H9 (cell line): ENCODE data around the gene PGLYRP2. TPM values are rescaled to one million over a fixed set of nuclear protein-coding genes. Genes with fewer than 3 reads are reported as not detected.
"Not testable (repeated sequence)": the region's sequence is repeated elsewhere in the genome, so short reads cannot be mapped to it uniquely, and the experiment has no call there.

Experiments
- DNase-seq: peaks from one replicate; pipeline ENCODE4 v3.0.0-alpha.2; 2017
- H2AFZ ChIP-seq: one replicate; pipeline ENCODE4 v1.6.1; 2013; ENCODE audit warnings: mild to moderate bottlenecking, low read length, control low read depth, moderate library complexity
- H2AK5ac ChIP-seq: 2 replicates; pipeline ENCODE4 v1.6.1; 2013; ENCODE audit warnings: low read length, control low read depth, mixed read lengths; ENCODE audit not compliant: insufficient read length
- H2BK120ac ChIP-seq: one replicate; pipeline ENCODE4 v1.6.1; 2013; ENCODE audit warnings: low read depth, mild to moderate bottlenecking, low read length, control low read depth, inconsistent platforms; ENCODE audit not compliant: poor library complexity, severe bottlenecking
- H2BK12ac ChIP-seq: 2 replicates; pipeline ENCODE4 v1.6.1; 2013; ENCODE audit warnings: low read length, control low read depth, mixed read lengths, low read depth; ENCODE audit not compliant: insufficient read length
- H2BK15ac ChIP-seq: 2 replicates; pipeline ENCODE4 v1.6.1; 2013; ENCODE audit warnings: low read depth, low read length, control low read depth
- H2BK20ac ChIP-seq: one replicate; pipeline ENCODE4 v1.6.1; 2013; ENCODE audit warnings: low read depth, mild to moderate bottlenecking, low read length, control low read depth, inconsistent platforms; ENCODE audit not compliant: poor library complexity, severe bottlenecking
- H2BK5ac ChIP-seq: 2 replicates; pipeline ENCODE4 v1.6.1; 2013; ENCODE audit warnings: low read length, control low read depth, mixed read lengths; ENCODE audit not compliant: insufficient read length
- H3K14ac ChIP-seq: 2 replicates; pipeline ENCODE4 v1.6.1; 2013; ENCODE audit warnings: low read length, control low read depth; ENCODE audit not compliant: insufficient read depth
- H3K18ac ChIP-seq: 2 replicates; pipeline ENCODE4 v1.6.1; 2013; ENCODE audit warnings: low read depth, mild to moderate bottlenecking, mixed read lengths, low read length, control low read depth; ENCODE audit not compliant: insufficient read length
- H3K23ac ChIP-seq: 2 replicates; pipeline ENCODE4 v1.6.1; 2013; ENCODE audit warnings: low read length, control low read depth, mixed read lengths, low read depth; ENCODE audit not compliant: insufficient read length
- H3K23me2 ChIP-seq: 2 replicates; pipeline ENCODE4 v1.6.1; 2013; ENCODE audit warnings: low read depth, mild to moderate bottlenecking, mixed read lengths, low read length, control low read depth; ENCODE audit not compliant: insufficient read length, poor library complexity, severe bottlenecking
- H3K27ac ChIP-seq: 2 replicates; pipeline ENCODE4 v1.5.1; 2013; ENCODE audit warnings: low read length, control low read depth, mixed read lengths, low read depth; ENCODE audit not compliant: insufficient read length
- H3K27me3 ChIP-seq: 2 replicates; pipeline ENCODE4 v1.6.1; 2013; ENCODE audit warnings: low read length, control low read depth, inconsistent platforms; ENCODE audit not compliant: insufficient read depth
- H3K4ac ChIP-seq: 2 replicates; pipeline ENCODE4 v1.6.1; 2013; ENCODE audit warnings: low read depth, mild to moderate bottlenecking, control low read depth, inconsistent platforms, low read length, moderate library complexity
- H3K4me1 ChIP-seq: 2 replicates; pipeline ENCODE4 v1.6.1; 2013; ENCODE audit warnings: low read length, control low read depth, inconsistent platforms; ENCODE audit not compliant: insufficient read depth
- H3K4me2 ChIP-seq: 2 replicates; pipeline ENCODE4 v1.6.1; 2013; ENCODE audit warnings: low read length, control low read depth, mixed read lengths; ENCODE audit not compliant: insufficient read length, insufficient read depth
- H3K56ac ChIP-seq: 2 replicates; pipeline ENCODE4 v1.6.1; 2013; ENCODE audit warnings: low read depth, mild to moderate bottlenecking, mixed read lengths, low read length, control low read depth; ENCODE audit not compliant: insufficient read length
- H3K79me1 ChIP-seq: 2 replicates; pipeline ENCODE4 v1.6.1; 2013; ENCODE audit warnings: low read depth, mild to moderate bottlenecking, moderate library complexity, low read length, control low read depth, inconsistent platforms; ENCODE audit not compliant: insufficient read depth, poor library complexity, severe bottlenecking
- H3K79me2 ChIP-seq: 2 replicates; pipeline ENCODE4 v1.6.1; 2013; ENCODE audit warnings: low read length, control low read depth, inconsistent platforms; ENCODE audit not compliant: insufficient read depth
- H3K9ac ChIP-seq: 2 replicates; pipeline ENCODE4 v1.6.1; 2013; ENCODE audit warnings: low read length, control low read depth, mixed read lengths; ENCODE audit not compliant: insufficient read length; ENCODE audit errors: extremely low read depth
- H3K9me3 ChIP-seq: one replicate; pipeline ENCODE4 v1.6.1; 2013; ENCODE audit warnings: low read depth, low read length, inconsistent platforms; ENCODE audit not compliant: control insufficient read depth
- H3T11ph ChIP-seq: one replicate; pipeline ENCODE4 v1.6.1; 2013; ENCODE audit warnings: mild to moderate bottlenecking, low read length, control low read depth, inconsistent platforms
- H4K20me1 ChIP-seq: one replicate; pipeline ENCODE4 v1.6.1; 2013; ENCODE audit not compliant: control insufficient read depth, insufficient read length, insufficient read depth
- H4K5ac ChIP-seq: 2 replicates; pipeline ENCODE4 v1.6.1; 2013; ENCODE audit warnings: low read depth, mild to moderate bottlenecking, mixed read lengths, low read length, control low read depth; ENCODE audit not compliant: insufficient read length
- H4K8ac ChIP-seq: replicated peaks from 2 replicates; pipeline ENCODE4 v1.6.1; 2013; ENCODE audit warnings: low read length, control low read depth, mixed read lengths, low read depth; ENCODE audit not compliant: insufficient read length
- H4K91ac ChIP-seq: 2 replicates; pipeline ENCODE4 v1.6.1; 2013; ENCODE audit warnings: low read depth, mild to moderate bottlenecking, moderate library complexity, mixed read lengths, low read length, control low read depth; ENCODE audit not compliant: insufficient read length
- H3K27ac Mint-ChIP-seq, 3 experiments: 2 replicates in 2 of 3; 3 replicates in 1 of 3; pipeline ENCODE4 v1.8.0; 2020 to 2021; ENCODE audit warnings: mixed read lengths in 3 of 3, mild to moderate bottlenecking in 1 of 3, moderate library complexity in 1 of 3
- H3K27me3 Mint-ChIP-seq: 2 replicates; pipeline ENCODE4 v1.8.0; 2021; ENCODE audit warnings: low read depth, mild to moderate bottlenecking, moderate library complexity, mixed read lengths
- H3K36me3 Mint-ChIP-seq, 3 experiments: 2 replicates in 2 of 3; 3 replicates in 1 of 3; pipeline ENCODE4 v1.8.0; 2020 to 2021; ENCODE audit warnings: low read depth in 3 of 3, mixed read lengths in 3 of 3; ENCODE audit not compliant: insufficient read depth in 1 of 3
- H3K4me1 Mint-ChIP-seq, 2 experiments: 2 replicates each; pipeline ENCODE4 v1.8.0; 2020; ENCODE audit warnings: mixed read lengths in 2 of 2
- H3K4me3 Mint-ChIP-seq, 2 experiments: 2 replicates in 1 of 2; 3 replicates in 1 of 2; pipeline ENCODE4 v1.8.0; 2020 to 2021; ENCODE audit warnings: mild to moderate bottlenecking in 2 of 2, mixed read lengths in 2 of 2, moderate library complexity in 1 of 2
- H3K9me3 Mint-ChIP-seq, 2 experiments: 2 replicates in 1 of 2; 3 replicates in 1 of 2; pipeline ENCODE4 v1.8.0; 2020; ENCODE audit warnings: mild to moderate bottlenecking in 2 of 2, mixed read lengths in 2 of 2, moderate library complexity in 1 of 2
- WGBS: extraction: QIAGEN DNeasy Blood & Tissue Kit; methylation state at CpG from one replicate; pipeline ENCODE4 v1.1.7; 2013; ENCODE audit warnings: missing lambda C conversion rate, low lambda C conversion rate, mixed read lengths; ENCODE audit not compliant: insufficient read length; ENCODE audit errors: extremely low coverage; 5-methylcytosine and 5-hydroxymethylcytosine counted together
- total RNA-seq: library from RNA; stranded (reverse); gene quantifications from 2 replicates; pipeline ENCODE4 v1.2.1, GENCODE V29; 2021

PGLYRP2 gene
- total RNA-seq, 1 experiment from 2014 or later: not detected

DNA sequence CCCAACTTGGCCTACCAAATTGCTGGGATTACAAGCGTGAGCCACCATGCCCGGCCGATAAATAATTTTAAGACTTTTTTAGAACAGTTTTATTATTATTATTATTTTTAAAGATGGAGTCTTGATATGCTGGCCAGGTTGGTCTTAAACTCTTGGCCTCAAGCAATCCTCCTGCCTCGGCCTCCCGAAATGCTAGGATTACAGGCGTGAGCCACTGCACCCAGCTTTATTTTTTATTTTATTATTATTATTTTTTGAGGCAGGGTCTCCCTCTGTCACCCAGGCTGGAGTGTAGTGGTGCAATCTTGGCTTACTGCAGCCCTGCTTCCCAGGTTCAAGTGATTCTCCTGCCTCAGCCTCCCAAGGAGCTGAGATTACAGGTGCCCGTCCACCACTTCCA is 1.7 kb upstream of the PGLYRP2 start:
- H3K36me3 Mint-ChIP-seq: peaks cover 0 to 27% (median 12%) of the 10 kb centered on the region in 3 experiments; a peak in 3 of 7 replicates
- H3K9ac ChIP-seq, H3K4me1 Mint-ChIP-seq: not testable (repeated sequence)

More for the DNA sequence above, 1.7 kb upstream of the PGLYRP2 start:
- not testable (repeated sequence) for H3K56ac ChIP-seq, H3K27me3 Mint-ChIP-seq, H4K91ac ChIP-seq, H4K20me1 ChIP-seq, H3K4me3 Mint-ChIP-seq, H3K27me3 ChIP-seq, H3K79me1 ChIP-seq, H3K27ac ChIP-seq, DNase-seq, H3K4me2 ChIP-seq, H4K8ac ChIP-seq, H2BK120ac ChIP-seq, H2BK15ac ChIP-seq, H3K18ac ChIP-seq, H3K4ac ChIP-seq, H3K79me2 ChIP-seq, H2BK5ac ChIP-seq, H3K4me1 ChIP-seq, H2AK5ac ChIP-seq, H3K14ac ChIP-seq, H3K27ac Mint-ChIP-seq, H3K23ac ChIP-seq, H4K5ac ChIP-seq, H2BK20ac ChIP-seq, H2AFZ ChIP-seq, H2BK12ac ChIP-seq, H3T11ph ChIP-seq, H3K23me2 ChIP-seq
- no CpG with 5 or more reads among the region's 7 CpGs for WGBS
- H3K9me3 ChIP-seq: peaks cover 24% of the 10 kb centered on the region
- peaks cover 31 to 82% of the 10 kb centered on the region in 2 experiments for H3K9me3 Mint-ChIP-seq
